ENCODE measurements around the gene MEGF8.

The MEGF8 gene

DNA sequence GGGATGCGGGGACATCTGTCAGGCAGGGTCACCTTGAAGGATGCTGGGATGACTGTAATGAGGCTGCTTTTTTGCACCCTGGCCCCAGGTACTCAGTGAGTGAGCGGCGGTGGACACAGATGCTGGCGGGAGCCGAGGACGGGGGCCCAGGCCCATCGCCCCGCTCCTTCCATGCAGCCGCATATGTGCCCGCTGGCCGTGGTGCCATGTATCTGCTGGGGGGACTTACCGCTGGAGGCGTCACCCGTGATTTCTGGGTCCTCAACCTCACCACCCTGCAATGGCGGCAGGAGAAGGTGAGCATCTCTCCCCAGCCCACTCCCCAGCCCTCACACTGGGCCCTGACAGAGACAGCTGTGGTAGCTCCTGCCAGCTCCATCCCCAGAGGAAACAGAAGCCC is 31.3 kb downstream of the MEGF8 start:
- no peak for DNase-seq (ENCODE audit: low read depth)

DNA sequence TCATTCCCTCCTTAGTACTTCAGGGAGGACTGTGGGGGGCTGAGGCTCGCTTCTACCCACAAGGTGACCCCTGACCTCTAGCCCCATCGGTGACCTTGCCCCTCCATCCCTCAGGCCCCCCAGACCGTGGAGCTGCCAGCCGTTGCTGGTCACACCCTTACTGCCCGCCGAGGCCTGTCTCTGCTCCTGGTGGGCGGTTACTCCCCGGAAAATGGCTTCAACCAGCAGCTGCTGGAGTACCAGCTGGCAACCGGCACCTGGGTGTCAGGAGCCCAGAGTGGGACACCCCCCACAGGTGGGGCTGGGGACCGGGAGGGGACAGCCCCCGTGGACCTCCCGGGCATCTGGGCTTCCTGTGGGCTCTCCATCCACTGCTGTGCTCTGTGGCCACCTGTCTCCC is 31.9 kb downstream of the MEGF8 start:
- DNase-seq (ENCODE audit: low read depth): no peak

DNA sequence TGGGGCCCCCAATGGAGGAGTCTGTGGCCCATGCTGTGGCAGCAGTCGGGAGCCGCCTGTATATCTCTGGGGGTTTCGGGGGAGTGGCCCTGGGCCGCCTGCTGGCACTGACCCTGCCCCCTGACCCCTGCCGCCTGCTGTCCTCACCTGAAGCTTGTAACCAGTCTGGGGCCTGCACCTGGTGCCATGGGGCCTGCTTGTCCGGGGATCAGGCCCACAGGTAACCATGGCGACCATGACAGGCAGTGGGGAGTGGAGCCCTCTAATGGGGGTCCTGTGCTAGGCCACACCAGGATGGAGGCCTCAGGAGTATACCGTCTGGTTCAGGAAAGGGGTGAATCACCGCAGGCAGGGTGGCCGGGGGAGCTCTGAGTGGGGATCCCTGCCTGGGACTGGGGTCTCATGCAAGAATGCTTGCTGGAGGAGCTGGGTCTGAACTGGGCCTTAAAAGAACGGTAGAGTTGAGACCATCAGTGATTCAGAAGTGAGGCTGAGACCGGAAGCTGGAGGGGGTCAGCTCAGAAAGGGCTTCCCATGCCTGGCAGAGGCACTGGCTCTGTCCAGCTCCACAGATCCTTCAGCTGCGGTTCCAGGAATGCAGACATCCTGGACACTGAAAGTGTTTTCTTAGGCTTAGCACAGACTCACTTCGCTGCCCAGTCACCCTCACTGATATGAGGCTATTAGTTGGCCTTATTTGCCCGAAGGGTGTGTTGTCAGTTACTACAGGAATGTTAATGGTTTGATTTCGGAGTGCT is 35.5 kb downstream of the MEGF8 start:
- no peak for DNase-seq (ENCODE audit: low read depth)

DNA sequence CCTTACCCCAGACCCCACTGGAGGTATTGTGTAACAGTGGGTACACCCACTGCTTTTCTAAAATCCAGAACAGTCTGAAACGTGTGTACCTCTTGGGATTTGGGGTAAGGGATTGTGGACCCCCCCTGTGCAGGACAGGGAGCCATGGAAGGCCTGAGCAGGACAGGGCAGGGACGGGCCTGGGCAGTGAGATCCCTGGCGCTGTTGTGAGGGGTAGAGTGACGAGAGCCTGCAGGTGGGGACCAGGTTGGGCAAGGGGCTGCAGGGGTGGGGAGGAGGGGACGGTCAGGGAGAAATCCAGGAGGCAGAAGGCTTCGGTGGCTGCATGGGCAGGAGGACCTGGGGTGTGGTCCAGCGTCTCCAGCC is 36.1 kb downstream of the MEGF8 start:
- DNase-seq (ENCODE audit: low read depth): no peak

DNA sequence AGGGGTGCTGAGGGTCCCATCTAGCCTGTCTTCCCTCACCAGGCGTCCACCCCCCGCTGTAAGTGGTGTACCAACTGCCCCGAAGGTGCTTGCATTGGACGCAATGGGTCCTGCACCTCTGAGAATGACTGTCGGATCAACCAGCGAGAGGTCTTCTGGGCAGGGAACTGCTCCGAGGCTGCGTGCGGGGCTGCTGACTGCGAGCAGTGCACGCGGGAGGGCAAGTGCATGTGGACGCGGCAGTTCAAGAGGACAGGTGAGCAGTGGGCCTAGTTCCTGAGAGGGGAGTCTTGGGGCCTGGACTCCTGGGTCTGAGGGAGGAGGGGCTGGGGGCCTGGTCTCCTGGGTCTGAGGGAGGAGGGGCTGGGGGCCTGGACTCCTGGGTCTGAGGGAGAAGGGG is 36.9 kb downstream of the MEGF8 start:
- DNase-seq (ENCODE audit: low read depth): no peak

DNA sequence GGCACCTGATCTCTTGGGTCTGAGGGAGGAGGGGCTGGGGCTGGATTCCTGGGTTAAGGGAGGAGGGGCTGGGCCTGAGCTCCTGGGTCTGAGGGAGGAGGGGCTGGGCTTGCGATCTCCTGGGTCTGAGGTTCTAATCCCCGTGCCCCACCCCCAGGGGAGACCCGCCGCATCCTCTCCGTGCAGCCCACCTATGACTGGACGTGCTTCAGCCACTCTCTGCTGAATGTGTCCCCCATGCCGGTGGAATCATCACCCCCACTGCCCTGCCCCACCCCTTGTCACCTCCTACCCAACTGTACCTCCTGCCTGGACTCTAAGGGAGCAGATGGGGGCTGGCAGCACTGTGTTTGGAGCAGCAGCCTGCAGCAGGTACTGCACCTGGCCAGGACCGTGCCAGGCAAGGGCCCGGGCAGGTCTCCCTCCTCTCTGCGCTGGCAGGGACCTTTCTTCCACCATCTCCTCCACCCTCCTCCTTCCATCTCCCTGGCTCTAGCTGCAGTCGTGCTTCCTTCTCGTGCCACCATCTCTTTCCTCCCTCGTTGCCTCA is 37.5 kb downstream of the MEGF8 start:
- DNase-seq (ENCODE audit: low read depth): no peak

DNA sequence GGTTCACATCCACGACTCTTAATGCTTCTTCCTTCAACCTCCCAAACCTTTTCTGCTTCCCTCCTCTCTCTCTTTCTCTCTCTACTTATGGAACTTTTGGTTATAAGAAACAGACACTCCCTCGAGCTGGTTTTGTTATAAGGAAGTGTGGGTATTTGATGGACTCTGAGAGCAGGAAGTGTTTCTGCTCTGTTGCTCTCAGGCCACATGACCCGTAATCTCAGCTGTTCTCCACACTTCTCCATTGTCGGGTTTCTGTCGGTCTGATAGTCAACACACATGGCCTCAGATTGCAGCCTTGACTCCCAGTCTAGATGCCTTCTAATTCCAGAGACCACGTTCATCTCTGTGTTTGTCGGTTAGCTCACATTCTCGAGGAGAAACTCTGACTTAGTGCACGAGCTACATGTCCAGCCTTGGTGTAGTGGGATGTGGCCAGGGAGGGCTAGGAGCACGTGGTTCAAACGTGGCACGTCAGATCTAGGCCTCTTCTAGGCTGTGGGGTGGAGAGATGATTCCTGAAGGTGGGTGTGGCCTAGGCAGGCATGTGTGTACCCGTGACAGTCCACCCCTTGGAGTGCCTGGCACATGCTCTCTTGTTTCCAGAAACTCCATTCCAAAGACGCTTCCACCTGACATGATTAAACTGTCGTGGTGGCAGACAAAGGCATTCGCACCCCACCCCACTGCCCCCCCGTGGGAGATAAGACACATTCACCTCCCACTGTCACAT is 38.3 kb downstream of the MEGF8 start:
- DNase-seq (ENCODE audit: low read depth): no peak

DNA sequence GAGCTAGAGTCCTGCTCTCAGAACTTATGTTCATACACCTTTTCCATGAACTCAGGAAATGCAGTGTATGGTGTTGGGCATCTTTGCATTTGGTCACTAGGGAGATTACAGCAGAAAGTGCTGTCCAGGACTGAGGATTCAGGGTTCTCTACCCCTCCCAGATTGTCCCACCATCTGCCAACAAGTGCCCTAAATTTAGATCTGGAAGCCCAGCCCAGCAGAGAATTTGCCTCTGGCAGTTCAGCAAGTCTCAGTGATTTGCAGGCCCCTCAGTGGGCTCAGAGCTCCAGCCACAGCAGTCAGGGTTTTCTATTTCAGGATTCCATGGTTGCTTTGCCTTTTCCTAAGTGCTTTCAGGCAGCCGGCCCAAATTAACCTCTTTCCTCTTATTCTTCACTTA is 41.2 kb downstream of the MEGF8 start:
- no peak for DNase-seq (ENCODE audit: low read depth)

DNA sequence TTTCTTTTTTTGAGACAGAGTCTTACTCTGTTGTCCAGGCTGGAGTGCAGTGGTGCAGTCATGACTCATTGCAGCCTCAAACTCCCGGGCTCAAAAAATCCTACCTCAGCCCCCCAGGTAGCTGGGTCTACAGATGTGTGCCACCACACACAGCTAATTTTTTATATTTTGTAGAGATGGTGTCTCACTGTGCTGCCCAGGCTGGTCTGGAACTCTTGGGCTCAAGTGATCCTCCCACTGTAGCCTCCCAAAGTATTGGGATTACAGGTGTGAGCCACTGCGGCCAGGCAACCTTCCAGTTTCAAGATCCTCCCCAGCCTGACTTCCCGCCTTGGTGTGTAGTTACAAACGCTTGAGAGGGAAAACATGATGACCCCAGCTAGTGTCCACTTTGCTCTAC is 42.5 kb downstream of the MEGF8 start:
- no peak for DNase-seq (ENCODE audit: low read depth)

DNA sequence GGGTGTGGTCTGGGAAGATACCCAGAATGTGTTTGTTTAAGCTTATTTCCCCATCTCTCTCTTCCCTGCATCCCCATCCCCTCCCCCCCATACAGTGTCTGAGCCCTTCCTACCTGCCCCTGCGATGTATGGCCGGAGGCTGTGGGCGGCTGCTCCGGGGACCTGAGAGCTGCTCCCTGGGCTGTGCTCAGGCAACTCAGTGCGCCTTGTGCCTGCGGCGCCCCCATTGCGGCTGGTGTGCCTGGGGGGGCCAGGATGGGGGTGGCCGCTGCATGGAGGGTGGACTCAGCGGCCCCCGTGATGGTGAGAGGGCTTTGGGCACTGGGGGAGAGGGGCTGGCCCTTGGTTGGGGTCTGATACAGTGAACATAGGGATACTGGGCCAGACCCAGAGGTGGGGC is 42.9 kb downstream of the MEGF8 start:
- DNase-seq (ENCODE audit: low read depth): no peak

DNA sequence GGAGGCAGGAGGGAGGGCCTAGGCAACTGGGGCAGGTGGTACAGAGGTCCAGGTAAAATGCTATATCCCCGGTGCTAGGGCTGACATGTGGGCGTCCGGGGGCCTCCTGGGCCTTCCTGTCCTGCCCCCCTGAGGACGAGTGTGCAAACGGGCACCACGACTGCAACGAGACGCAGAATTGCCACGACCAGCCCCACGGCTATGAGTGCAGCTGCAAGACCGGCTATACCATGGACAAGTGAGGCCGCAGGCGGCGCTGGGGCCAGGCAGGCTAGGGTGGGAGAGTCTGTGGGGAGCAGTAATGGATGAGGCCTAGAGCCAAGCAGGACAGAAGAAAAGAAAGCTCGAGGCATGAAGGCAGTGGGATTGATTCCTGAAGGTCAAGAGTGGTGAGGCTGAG is 43.3 kb downstream of the MEGF8 start:
- no peak for DNase-seq (ENCODE audit: low read depth)

DNA sequence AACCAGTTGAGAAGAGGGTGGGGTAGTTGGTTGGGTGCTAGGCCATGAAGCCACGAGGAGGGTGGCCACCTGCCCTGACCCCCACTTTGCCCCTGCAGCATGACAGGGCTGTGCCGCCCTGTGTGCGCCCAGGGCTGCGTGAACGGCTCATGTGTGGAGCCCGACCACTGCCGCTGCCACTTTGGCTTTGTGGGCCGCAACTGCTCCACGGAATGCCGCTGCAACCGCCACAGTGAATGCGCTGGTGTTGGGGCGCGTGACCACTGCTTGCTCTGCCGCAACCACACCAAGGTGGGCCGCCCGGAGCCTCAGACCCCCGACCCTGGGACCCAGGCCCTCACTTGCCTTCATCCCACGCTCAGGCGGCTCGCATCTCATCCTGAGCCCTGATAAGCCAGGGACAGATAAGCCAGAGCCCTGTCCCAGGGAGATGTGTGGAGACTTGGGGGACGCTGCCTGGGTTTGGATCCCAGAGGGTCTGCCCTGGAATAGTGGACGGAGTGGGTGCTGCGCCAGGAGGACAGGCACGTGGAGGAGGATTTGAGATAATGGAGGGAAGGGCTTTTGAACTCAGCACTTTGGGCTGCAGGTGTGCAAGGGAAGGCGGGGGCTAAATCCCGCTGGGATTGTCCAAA is 44.1 kb downstream of the MEGF8 start:
- DNase-seq (ENCODE audit: low read depth): no peak

DNA sequence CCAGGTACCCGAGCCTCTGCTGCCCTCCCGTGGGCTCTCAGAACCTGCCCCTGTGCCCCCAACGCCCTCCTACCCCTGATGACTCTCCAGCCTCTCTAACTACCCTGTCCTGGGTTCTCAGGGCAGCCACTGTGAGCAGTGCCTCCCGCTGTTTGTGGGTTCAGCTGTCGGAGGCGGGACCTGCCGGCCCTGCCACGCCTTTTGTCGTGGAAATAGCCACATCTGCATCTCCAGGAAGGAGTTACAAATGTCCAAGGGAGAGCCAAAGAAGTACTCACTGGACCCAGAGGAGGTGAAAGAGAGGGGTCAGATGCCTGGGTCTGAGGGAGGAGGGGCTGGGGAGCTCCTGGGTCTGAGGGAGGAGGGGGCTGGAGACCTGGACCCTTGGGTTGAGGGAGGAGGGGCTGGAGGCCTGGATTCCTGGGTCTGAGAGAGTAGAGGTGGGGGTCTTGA is 44.7 kb downstream of the MEGF8 start:
- no peak for DNase-seq (ENCODE audit: low read depth)

DNA sequence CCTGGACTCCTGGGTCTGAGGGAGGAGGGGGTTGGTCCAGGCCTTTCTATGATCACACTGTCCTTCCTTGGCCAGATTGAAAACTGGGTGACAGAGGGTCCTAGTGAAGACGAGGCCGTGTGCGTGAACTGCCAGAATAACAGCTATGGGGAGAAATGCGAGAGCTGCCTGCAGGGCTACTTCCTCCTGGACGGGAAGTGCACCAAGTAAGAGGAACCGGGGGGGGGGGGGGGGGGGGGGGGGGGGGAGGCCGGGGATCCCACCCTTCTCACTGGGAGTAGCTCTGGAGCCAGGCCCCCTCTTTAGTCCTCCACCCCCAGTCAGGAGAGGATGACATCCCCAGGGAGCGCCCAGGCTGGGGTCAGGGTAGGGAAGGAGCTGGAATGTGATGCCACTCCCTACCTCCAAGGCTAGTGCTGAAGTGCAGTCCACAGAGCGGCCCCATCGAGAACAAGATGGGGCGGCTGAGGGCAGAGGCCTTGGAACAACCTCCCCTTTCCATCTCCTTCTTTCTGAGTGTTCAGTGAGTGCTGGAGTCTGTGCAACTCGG is 45.3 kb downstream of the MEGF8 start:
- no peak for DNase-seq (ENCODE audit: low read depth)

DNA sequence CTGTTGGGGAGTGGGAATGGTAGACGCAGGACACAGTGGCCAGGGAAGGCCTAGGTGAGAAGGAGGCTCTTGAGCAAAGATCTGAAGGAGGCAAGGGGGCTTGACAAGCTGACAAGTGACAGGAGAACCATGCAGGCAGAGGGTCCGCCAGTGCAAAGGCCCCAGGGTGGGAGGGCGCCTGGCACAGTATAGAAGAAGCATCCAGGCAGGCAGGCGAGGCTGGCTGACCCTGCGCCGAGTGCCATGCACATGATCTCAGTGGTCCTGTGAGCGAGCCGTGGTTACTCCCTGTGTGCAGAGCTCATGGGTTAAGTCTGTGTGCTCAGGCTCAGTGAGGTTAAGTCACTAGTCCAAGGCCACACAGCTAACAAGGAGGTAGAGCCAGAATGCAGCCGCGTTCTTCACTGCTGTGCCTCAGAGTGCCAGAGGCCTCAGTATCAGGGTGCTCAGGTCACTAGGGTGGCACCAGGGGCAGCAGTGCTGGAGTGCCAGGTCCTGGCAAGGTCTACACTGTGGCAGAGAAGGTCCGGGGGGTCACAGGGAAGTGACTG is 49.5 kb downstream of the MEGF8 start:
- DNase-seq (ENCODE audit: low read depth): no peak

DNA sequence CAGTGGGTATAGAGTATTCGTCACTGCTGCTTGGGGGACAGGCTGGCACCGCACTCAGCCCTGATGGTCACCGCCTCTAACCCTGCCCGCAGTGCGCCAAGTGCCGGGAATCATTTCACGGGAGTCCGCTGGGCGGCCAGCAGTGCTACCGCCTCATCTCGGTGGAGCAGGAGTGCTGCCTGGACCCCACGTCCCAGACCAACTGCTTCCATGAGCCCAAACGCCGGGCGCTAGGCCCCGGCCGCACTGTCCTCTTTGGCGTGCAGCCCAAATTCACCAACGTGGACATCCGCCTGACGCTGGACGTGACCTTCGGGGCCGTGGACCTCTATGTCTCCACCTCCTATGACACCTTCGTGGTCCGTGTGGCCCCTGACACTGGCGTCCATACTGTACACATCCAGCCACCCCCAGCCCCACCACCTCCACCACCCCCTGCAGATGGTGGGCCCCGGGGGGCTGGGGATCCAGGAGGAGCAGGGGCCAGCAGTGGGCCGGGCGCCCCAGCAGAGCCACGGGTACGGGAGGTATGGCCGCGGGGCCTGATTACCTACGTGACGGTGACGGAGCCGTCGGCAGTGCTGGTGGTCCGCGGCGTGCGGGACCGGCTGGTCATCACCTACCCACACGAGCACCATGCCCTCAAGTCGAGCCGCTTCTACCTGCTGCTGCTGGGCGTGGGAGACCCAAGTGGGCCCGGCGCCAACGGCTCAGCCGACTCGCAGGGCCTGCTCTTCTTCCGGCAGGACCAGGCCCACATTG is 50.2 kb downstream of the MEGF8 start:
- no peak for DNase-seq (ENCODE audit: low read depth)

DNA sequence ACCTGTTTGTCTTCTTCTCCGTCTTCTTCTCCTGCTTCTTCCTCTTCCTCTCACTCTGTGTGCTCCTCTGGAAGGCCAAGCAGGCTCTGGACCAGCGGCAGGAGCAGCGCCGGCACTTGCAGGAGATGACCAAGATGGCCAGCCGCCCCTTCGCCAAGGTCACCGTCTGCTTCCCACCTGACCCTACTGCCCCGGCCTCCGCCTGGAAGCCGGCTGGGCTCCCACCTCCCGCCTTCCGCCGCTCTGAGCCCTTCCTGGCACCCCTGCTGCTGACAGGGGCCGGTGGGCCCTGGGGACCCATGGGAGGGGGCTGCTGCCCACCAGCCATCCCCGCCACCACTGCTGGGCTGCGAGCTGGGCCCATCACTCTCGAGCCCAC is 50.7 kb downstream of the MEGF8 start:
- no peak for DNase-seq (ENCODE audit: low read depth)

DNA sequence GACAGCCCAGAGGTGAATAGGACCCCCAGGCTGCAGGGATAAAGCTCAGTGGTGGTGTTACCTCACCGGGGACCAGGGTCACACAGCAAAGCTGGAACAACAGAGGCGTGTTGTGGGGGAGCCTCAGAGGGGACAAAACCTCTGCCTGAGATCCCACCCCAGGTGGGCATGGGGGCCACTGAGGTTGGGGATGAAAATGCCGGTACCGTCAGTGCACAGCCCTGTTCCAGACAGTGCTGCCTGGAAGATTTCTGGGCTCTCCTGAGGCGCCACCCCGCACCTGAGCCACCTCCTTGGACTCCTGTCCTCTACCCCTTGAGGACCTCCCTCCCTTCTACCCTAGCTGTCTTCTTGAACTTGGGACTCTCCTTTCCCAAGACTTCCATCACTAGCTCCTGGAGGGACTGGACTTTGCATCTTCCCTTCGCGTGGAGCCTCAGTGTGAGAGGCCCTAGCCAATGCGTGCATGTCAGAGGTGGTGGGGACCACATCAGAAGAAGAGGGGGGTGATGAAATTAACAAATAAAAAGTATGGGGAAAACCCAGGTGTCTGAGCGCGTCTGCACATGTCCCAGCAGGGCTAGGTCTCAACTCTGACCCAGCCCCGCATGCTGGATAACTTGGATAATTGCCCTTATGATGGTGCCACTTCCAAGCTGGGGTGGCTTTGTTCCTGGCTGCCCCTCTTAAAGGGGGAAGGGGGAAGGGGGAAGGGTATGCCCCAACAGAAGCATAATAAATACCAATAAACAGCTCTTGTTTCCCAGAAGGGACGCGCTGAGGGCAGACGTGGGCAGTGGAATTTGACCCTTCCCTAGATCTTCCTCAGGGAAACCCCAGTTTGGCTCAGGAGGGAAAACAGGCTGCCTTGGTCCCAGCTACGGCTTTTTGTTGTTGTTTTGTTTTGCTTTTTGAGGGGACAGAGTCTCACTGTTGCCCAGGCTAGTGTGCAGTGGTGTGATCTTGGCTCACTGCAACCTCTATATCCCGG is 53.1 kb downstream of the MEGF8 start:
- no peak for DNase-seq (ENCODE audit: low read depth)

DNA sequence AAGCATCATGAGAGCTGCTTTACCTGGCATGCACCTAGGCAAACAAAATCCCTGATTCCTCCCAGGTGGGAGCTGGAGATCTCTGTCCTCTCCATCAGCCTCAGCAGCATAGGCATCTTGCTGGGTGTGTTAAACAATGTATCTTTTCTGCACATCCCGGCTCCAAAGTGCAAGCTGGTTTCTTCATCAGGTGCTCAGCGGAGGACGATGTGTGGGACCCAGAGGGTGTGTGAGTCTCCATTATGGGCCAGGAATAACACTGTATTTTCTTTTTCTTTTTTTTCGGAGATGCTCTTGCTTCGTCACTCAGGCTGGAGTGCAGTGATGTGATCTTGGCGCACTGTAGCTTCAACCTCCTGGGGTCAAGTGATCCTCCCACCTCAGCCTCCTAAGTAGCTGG is 54.7 kb downstream of the MEGF8 start:
- no peak for DNase-seq (ENCODE audit: low read depth)

DNA sequence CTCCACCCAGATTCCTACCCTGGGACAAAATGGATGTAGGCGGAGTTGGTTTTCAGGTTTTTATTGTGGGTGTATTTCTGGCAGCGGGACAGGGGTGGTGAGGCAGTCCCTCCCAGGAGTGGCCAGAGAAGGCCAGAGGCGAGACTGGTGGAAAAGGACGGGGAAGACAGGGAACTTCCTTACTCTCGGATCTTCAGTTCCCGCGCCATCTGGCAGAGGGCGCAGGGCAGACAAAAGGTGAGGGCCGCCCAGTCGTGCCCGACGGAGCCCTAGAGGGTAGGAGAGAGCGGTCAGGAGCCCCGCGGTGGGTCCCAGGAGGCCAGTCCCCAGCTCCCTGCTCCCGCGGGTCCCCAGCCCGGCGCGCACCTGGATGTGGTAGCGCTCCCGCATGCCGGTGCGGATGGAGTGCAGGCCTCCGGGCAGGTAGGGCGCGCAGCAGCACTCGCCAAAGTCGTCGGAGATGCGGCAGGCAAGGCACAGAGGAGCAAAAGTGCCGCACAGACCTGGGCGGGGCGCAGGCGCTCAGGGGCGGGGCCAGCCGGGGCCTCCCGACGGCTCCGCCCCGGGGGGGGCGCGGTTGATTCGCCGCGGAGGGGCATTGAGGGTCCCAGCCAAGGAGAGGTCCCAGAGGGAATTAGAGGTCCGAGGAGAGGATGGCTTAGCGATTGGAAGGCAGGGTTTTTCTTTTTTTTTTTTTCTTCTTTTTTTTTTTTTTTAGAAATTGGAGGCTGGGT is 61.7 kb downstream of the MEGF8 start:
- peak; percentile 45 for DNase-seq (ENCODE audit: low read depth)

Data from activated gamma-delta T cell treated with anti-CD3 and anti-CD28 coated beads, Interleukin-2, amount 50 U/mL, for 16 hours (primary cell).